NCI-H2029 (cell line): Measurements from ENCODE around the gene S1PR4.

Experiments used
- DNase-seq: peaks from one replicate; lab custom pipeline; 2025; lab: John Stamatoyannopoulos, UW

The S1PR4 gene

DNA sequence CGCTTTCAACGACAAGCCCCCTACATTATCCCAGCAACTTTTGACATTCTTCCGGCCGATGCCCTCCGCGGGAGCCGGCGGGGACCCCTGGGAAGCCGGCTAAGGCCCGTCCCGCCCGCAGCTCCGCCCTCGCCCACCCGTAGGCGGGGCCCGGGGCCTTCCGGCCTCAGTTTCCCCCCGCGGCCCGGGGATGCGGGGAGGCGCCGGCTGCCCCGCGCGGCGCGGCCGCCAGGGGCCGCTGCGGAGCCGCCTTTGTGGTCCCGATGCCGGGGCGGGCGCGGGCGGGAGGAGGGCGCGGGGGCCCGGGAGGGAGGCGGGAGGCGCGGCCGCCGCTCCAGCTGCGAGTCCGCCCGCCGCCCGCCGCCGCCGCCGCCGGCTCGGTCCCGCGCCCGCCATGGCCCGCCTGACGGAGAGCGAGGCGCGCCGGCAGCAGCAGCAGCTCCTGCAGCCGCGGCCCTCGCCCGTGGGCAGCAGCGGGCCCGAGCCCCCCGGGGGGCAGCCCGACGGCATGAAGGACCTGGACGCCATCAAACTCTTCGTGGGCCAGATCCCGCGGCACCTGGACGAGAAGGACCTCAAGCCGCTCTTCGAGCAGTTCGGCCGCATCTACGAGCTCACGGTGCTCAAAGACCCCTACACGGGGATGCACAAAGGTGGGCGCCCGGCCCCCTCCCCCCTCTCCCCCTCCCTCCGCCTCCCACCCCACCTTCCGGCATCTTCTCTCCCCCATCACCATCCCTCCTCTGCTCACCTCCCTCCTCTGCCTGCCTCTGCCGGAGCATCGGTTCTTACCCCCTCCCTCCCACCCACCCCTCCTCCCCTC lies 46.0 kb downstream of the S1PR4 start, which contains the start of gene CELF5:
Gene CELF5, plus strand, starts transcription at position 316 of the 823 bp plus-strand sequence. Its CDS starts 79 bp downstream, at position 395.
- DNase-seq = peak; percentile 26

GRCh38 chr19:3225169-3225485 lies 46.6 kb downstream of the S1PR4 start:
- DNase-seq = no peak

DNA sequence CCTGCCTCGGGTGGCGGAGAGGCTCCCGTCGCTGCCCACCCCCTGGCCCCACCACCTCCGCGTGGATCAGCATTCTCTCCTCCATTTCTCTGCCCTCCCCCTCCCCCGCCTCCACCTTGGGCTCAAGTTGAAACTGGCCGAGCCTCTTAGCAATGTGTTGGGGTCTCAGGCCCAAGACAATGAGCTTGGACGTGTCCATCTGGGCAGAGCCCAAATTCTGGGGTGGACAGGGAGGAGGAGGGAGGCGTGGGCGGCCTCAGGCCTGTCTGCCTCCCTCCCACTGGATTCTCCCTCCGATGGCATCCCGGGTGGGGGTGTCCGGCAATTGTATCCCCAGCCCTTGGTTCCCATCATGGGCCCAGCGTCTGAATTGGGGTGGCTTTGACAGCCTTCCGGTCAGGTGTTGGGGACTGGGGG lies 47.1 kb downstream of the S1PR4 start:
- no peak for DNase-seq

DNA sequence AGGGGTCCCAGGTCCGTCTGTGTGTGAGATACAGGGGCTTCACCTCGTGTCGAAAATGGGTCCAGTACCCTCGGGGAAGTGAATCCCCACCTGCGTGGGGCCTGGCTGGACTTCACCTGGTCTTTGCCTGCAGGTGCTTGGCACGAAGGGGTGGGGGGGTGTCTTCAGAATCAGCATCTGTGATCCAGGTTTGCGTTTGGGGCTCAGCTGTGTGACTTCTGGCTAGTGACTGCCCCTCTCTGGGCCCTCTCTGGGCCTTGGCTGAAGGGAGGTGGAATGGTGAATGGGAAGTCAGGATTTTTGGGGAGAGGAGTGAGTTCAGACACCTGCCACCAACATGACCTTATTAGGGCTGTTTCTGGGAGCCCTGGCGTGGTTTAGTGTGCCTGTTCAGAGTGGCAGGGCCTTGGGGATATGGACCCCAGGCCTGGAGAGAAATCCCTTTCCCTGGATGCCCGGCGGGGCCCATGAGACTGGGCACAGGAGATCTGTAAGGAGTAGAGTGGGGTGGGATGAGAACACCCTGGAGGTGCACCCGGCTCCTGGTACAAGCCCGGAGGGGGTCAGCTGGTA lies 48.6 kb downstream of the S1PR4 start:
- no peak for DNase-seq

DNA sequence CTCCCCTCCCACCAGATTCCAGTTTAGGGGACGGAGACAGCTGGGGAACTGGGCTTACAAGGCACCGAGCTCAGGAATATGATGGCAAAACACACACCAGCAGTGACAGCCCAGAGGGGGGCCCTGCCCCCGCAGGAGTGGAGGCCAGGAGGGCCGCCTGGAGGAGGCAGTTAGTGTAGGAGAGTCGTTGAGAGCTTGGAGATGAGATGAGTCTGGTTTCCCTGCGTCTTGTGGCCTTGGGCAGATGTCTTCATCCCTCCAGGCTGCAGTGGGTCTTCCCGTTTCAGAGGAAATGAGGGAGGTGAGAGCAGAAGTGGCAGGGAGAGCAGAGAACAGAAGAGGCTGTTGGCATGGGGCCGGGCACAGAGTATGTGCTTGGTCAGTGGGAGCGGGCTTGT lies 50.8 kb downstream of the S1PR4 start:
- DNase-seq = no peak
